Thyroid gland (tissue), 4 donors: ENCODE data around the gene PCTP.

ENCODE experiments used
- CTCF ChIP-seq, 6 experiments: fragments of 200-600 bp in 3 of 6; fragments of 450-650 bp in 3 of 6; sonication (generic) in 3 of 6; IDR thresholded peaks; one replicate each; pipeline ENCODE4 v1.5.1; 2016 to 2019; ENCODE audit warnings: antibody characterized with exemption in 6 of 6, mild to moderate bottlenecking in 2 of 6, inconsistent platforms in 1 of 6, moderate library complexity in 1 of 6
- POLR2A ChIP-seq, 2 donors: fragments of 450-650 bp; IDR thresholded peaks; one replicate each; pipeline ENCODE4 v1.6.1; 2017; ENCODE audit warnings: antibody characterized with exemption in 2 of 2, mild to moderate bottlenecking in 2 of 2, moderate library complexity in 1 of 2

GRCh38 chr17:55764610-55765009 lies 13.8 kb downstream of the PCTP start:
- TF ChIP-seq CTCF (IDR thresholded peaks at IDR 0.05) (no peak), POLR2A (IDR thresholded peaks at IDR 0.05) (no peak)
